Left ventricle myocardium inferior (tissue), 1 donor: ENCODE results near the gene FCRLB. TPM values are rescaled to one million over a fixed set of nuclear protein-coding genes. Genes with fewer than 3 reads are reported as not detected.
A peak's percentile ranks its signal among the peaks of the same experiment; 100 is the strongest.

Experiments used
- DNase-seq: peaks from one replicate; pipeline ENCODE4 v3.0.0-alpha.2; 2020
- H3K27ac ChIP-seq: fragments of 200-600 bp; replicated peaks from 2 replicates; pipeline ENCODE4 v1.8.0; 2021
- H3K27me3 ChIP-seq: fragments of 200-600 bp; 2 replicates; pipeline ENCODE4 v1.8.0; 2021; ENCODE audit warnings: low read depth
- H3K36me3 ChIP-seq: fragments of 200-600 bp; 2 replicates; pipeline ENCODE4 v1.8.0; 2021
- H3K4me1 ChIP-seq: fragments of 200-600 bp; 2 replicates; pipeline ENCODE4 v1.8.0; 2021
- H3K4me3 ChIP-seq: fragments of 200-600 bp; 2 replicates; pipeline ENCODE4 v1.8.0; 2021; ENCODE audit warnings: mild to moderate bottlenecking, moderate library complexity
- H3K9me3 ChIP-seq: fragments of 200-600 bp; replicated peaks from 2 replicates; pipeline ENCODE4 v1.8.0; 2021
- CTCF ChIP-seq: fragments of 200-600 bp; IDR thresholded peaks from 2 replicates; pipeline ENCODE4 v1.8.0; 2021; ENCODE audit warnings: antibody characterized with exemption, mild to moderate bottlenecking, borderline replicate concordance
- intact Hi-C: fragments of 100-400 bp; cut with micrococcal nuclease; formaldehyde crosslinking; loops from one replicate; pipeline ENCODE4 v1.11.0; 2022
- total RNA-seq: library from RNA; stranded (reverse); fragmentation: NEBNext Ultra II Directional; extraction: Animal tissue kit (Norgen Biotek cat#: 25700); gene quantifications from one replicate; pipeline ENCODE4 v1.2.1, GENCODE V29; 2021
- donor health status: DM: no; HTN: yes; CAD: no; lungs with severe emphysema.

FCRLB gene
- total RNA-seq, 1 donor from 2014 or later = 0.33 TPM

GRCh38 chr1:161739865-161740566, 18.7 kb downstream of the FCRLB start:
- no peak for DNase-seq
- no peak for TF ChIP-seq CTCF
- intact Hi-C loops = loop anchor here (10.0 kb wide), 1 partner anchor 255 kb away; no protein-coding TSS in a partner anchor
- Histone ChIP-seq H3K27ac (peak overlapping the region; percentile 48), H3K27me3 (peaks cover 10% of the 10 kb centered on the region), H3K4me3 (no peak overlapping the region), H3K9me3 (no peaks in the 10 kb centered on the region), H3K4me1 (peaks cover 3% of the 10 kb centered on the region), H3K36me3 (no peaks in the 10 kb centered on the region)

GRCh38 chr1:161740921-161741320, 19.6 kb downstream of the FCRLB start:
- intact Hi-C loops = loop anchor here (10.0 kb wide), 1 partner anchor 256 kb away; no protein-coding TSS in a partner anchor

GRCh38 chr1:161743231-161743630, 21.9 kb downstream of the FCRLB start:
- Histone ChIP-seq H3K4me3 (no peak overlapping the region), H3K27ac (no peak overlapping the region), H3K27me3 (peaks cover 17% of the 10 kb centered on the region), H3K36me3 (no peaks in the 10 kb centered on the region), H3K9me3 (no peaks in the 10 kb centered on the region), H3K4me1 (peaks cover 3% of the 10 kb centered on the region)
- intact Hi-C loops = loop anchor here (10.0 kb wide), 1 partner anchor 258 kb away; no protein-coding TSS in a partner anchor
- DNase-seq = no peak
- no peak for TF ChIP-seq CTCF

More at GRCh38 chr1:161740921-161741320, 19.6 kb downstream of the FCRLB start:
- H3K36me3 ChIP-seq = no peaks in the 10 kb centered on the region
- no peak for DNase-seq
- no peak for TF ChIP-seq CTCF
- H3K4me3 ChIP-seq = no peak overlapping the region
- H3K9me3 ChIP-seq = no peaks in the 10 kb centered on the region
- no peak overlapping the region for H3K27ac ChIP-seq
- H3K27me3 ChIP-seq = peaks cover 17% of the 10 kb centered on the region
- H3K4me1 ChIP-seq = peaks cover 3% of the 10 kb centered on the region

GRCh38 chr1:161747801-161748200, 26.5 kb downstream of the FCRLB start:
- no peak for DNase-seq
- Histone ChIP-seq H3K4me1 (peaks cover 28% of the 10 kb centered on the region), H3K27me3 (peaks cover 6% of the 10 kb centered on the region), H3K36me3 (peaks cover 15% of the 10 kb centered on the region), H3K27ac (no peak overlapping the region), H3K4me3 (no peak overlapping the region), H3K9me3 (no peaks in the 10 kb centered on the region)
- intact Hi-C loops = loop anchor here (10.0 kb wide), 1 partner anchor 263 kb away; no protein-coding TSS in a partner anchor
- no peak for TF ChIP-seq CTCF

- peaks cover 28% of the 10 kb centered on the region for H3K4me1 ChIP-seq
- H3K9me3 ChIP-seq = no peaks in the 10 kb centered on the region
- peaks cover 35% of the 10 kb centered on the region for H3K36me3 ChIP-seq
- peak; percentile 95 for DNase-seq
- peak within 1 kb of the TSS; percentile 95 for H3K27ac ChIP-seq
- H3K4me3 ChIP-seq = peak within 1 kb of the TSS; percentile 91
- TF ChIP-seq CTCF = no peak
- intact Hi-C loops = loop anchor here (10.0 kb wide), 1 partner anchor 265 kb away; no protein-coding TSS in a partner anchor
- peaks cover 6% of the 10 kb centered on the region for H3K27me3 ChIP-seq
Measured at GRCh38 chr1:161749509-161750407, 28.4 kb downstream of the FCRLB start, which contains the start of gene DUSP12. DUSP12 (plus strand) TSS chr1:161749786; CDS start chr1:161749802, 16 bp downstream.
